Mesenchymal stem cell (in vitro differentiated cells and primary cell): Measurements from ENCODE around the gene WWOX.

Experiments
- DNase-seq: peaks from one replicate; pipeline ENCODE4 v3.0.0-alpha.2; 2013
- H2AFZ ChIP-seq: one replicate; pipeline ENCODE4 v1.6.1; 2013; ENCODE audit warnings: low read depth, mild to moderate bottlenecking, control low read depth, inconsistent platforms, low read length, moderate library complexity
- H2AK5ac ChIP-seq: 2 replicates; pipeline ENCODE4 v1.6.1; 2013; ENCODE audit warnings: low read length, moderate library complexity, mild to moderate bottlenecking, inconsistent platforms; ENCODE audit not compliant: severe bottlenecking
- H2BK120ac ChIP-seq: one replicate; pipeline ENCODE4 v1.6.1; 2013; ENCODE audit warnings: low read depth, mild to moderate bottlenecking, inconsistent platforms, low read length, moderate library complexity
- H2BK12ac ChIP-seq, 2 experiments: one replicate each; pipeline ENCODE4 v1.6.1; 2013; ENCODE audit warnings: inconsistent platforms in 2 of 2, low read length in 2 of 2, mild to moderate bottlenecking in 2 of 2, moderate library complexity in 2 of 2, control low read depth in 1 of 2
- H2BK15ac ChIP-seq: one replicate; pipeline ENCODE4 v1.6.1; 2013; ENCODE audit warnings: mild to moderate bottlenecking, low read depth, inconsistent platforms; ENCODE audit not compliant: poor library complexity, severe bottlenecking
- H2BK5ac ChIP-seq: 2 replicates; pipeline ENCODE4 v1.6.1; 2013; ENCODE audit warnings: low read depth, mild to moderate bottlenecking, low read length, control low read depth, inconsistent platforms; ENCODE audit not compliant: poor library complexity, severe bottlenecking
- H3K14ac ChIP-seq, 2 experiments: one replicate each; pipeline ENCODE4 v1.6.1; 2013; ENCODE audit warnings: inconsistent platforms in 2 of 2, low read length in 2 of 2, control low read depth in 1 of 2, mild to moderate bottlenecking in 1 of 2, moderate library complexity in 1 of 2
- H3K18ac ChIP-seq, 2 experiments: one replicate each; pipeline ENCODE4 v1.6.1; 2013; ENCODE audit warnings: inconsistent platforms in 2 of 2, low read length in 2 of 2, control low read depth in 1 of 2, low read depth in 1 of 2, mild to moderate bottlenecking in 1 of 2
- H3K23ac ChIP-seq, 2 experiments: one replicate each; pipeline ENCODE4 v1.6.1; 2013; ENCODE audit warnings: inconsistent platforms in 2 of 2, low read length in 2 of 2, mild to moderate bottlenecking in 2 of 2, moderate library complexity in 2 of 2, control low read depth in 1 of 2
- H3K27ac ChIP-seq: 2 replicates; pipeline ENCODE4 v1.5.1; 2013; ENCODE audit warnings: mild to moderate bottlenecking, moderate library complexity, low read length, control low read depth, inconsistent platforms; ENCODE audit not compliant: poor library complexity, severe bottlenecking
- H3K27me3 ChIP-seq, 2 experiments: 2 replicates each; pipeline versions ENCODE4 v1.6.1 to v1.7.0; 2013; ENCODE audit warnings: low read length in 2 of 2, mild to moderate bottlenecking in 2 of 2, moderate library complexity in 2 of 2, control low read depth in 1 of 2, inconsistent platforms in 1 of 2; ENCODE audit not compliant: control insufficient read depth in 1 of 2, insufficient read depth in 1 of 2
- H3K36me3 ChIP-seq, 2 experiments: 2 replicates each; pipeline versions ENCODE4 v1.6.1 to v1.7.0; 2013; ENCODE audit warnings: low read length in 2 of 2, control low read depth in 1 of 2, inconsistent platforms in 1 of 2, low read depth in 1 of 2, mild to moderate bottlenecking in 1 of 2; ENCODE audit not compliant: insufficient read depth in 2 of 2, control insufficient read depth in 1 of 2
- H3K4ac ChIP-seq, 2 experiments: one replicate each; pipeline ENCODE4 v1.6.1; 2013; ENCODE audit warnings: inconsistent platforms in 2 of 2, low read length in 2 of 2, mild to moderate bottlenecking in 2 of 2, moderate library complexity in 2 of 2, control low read depth in 1 of 2, low read depth in 1 of 2
- H3K4me1 ChIP-seq: 2 replicates; pipeline ENCODE4 v1.6.1; 2013; ENCODE audit warnings: low read depth, low read length, control low read depth; ENCODE audit not compliant: control insufficient read depth, insufficient read depth
- H3K4me2 ChIP-seq: 2 replicates; pipeline ENCODE4 v1.6.1; 2013; ENCODE audit warnings: low read length, mild to moderate bottlenecking, inconsistent platforms; ENCODE audit not compliant: poor library complexity, severe bottlenecking
- H3K4me3 ChIP-seq, 2 experiments: 2 replicates each; pipeline versions ENCODE4 v1.5.1 to v1.7.0; 2013; ENCODE audit warnings: low read length in 2 of 2, mild to moderate bottlenecking in 2 of 2, control low read depth in 1 of 2, low read depth in 1 of 2; ENCODE audit not compliant: insufficient read depth in 1 of 2
- H3K79me1 ChIP-seq: replicated peaks from 2 replicates; pipeline ENCODE4 v1.6.1; 2013; ENCODE audit warnings: mild to moderate bottlenecking, control low read depth, low read length, inconsistent platforms; ENCODE audit not compliant: poor library complexity, severe bottlenecking
- H3K9ac ChIP-seq: 2 replicates; pipeline ENCODE4 v1.7.0; 2013; ENCODE audit warnings: mild to moderate bottlenecking, low read length, moderate library complexity
- H3K9me3 ChIP-seq: 2 replicates; pipeline ENCODE4 v1.7.0; 2013; ENCODE audit warnings: mild to moderate bottlenecking, low read length; ENCODE audit not compliant: control insufficient read depth
- H4K8ac ChIP-seq: one replicate; pipeline ENCODE4 v1.6.1; 2013; ENCODE audit warnings: inconsistent platforms, mild to moderate bottlenecking, low read length, moderate library complexity
- H4K91ac ChIP-seq: one replicate; pipeline ENCODE4 v1.6.1; 2013; ENCODE audit warnings: mild to moderate bottlenecking, low read length, inconsistent platforms
- WGBS: methylation state at CpG from one replicate; pipeline ENCODE4 v1.1.7; 2013; ENCODE audit warnings: mixed read lengths; 5-methylcytosine and 5-hydroxymethylcytosine counted together

The WWOX gene

DNA sequence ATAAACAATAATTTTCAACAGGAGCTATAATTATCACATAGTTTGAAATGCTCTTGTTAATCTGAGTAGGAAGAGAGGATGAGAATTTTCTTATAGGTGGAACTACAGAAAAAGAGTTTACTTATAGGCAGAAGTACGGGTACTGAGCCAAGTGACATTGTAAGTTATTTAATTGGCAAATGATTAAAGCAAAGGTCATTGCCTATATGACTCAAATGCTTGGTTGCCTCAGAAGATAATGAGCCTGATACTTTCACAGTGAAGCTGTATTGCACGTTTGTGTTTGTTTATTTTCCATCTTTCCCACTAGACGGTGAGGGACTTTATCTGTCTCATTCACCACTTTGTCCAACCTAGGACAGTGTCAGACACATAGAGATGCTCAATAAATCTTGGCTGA, 751.8 kb downstream of the WWOX start:
- Histone ChIP-seq H3K23ac (no peak overlapping the region), H3K18ac (no peak overlapping the region), H2BK12ac (no peak overlapping the region), H3K27me3 (no peaks in the 10 kb centered on the region), H3K4me3 (no peak overlapping the region), H2BK120ac (no peak overlapping the region), H3K9ac (no peak overlapping the region), H2AK5ac (no peak overlapping the region), H2BK15ac (no peak overlapping the region), H4K8ac (no peak overlapping the region), H3K36me3 (no peaks in the 10 kb centered on the region), H3K27ac (no peak overlapping the region), H3K79me1 (no peaks in the 10 kb centered on the region), H4K91ac (no peak overlapping the region), H3K4ac (no peak overlapping the region), H3K14ac (no peak overlapping the region), H3K9me3 (no peaks in the 10 kb centered on the region), H2BK5ac (no peak overlapping the region), H3K4me1 (no peaks in the 10 kb centered on the region), H2AFZ (no peak overlapping the region), H3K4me2 (no peak overlapping the region)
- WGBS, result 38% methylated on average over 3 of the region's 3 CpGs
- DNase-seq, result no peak

- no peak overlapping the region for H3K9ac ChIP-seq
- no peaks in the 10 kb centered on the region for H3K9me3 ChIP-seq
- no peak overlapping the region for H4K91ac ChIP-seq
- no peaks in the 10 kb centered on the region for H3K27me3 ChIP-seq
- no peak overlapping the region for H2AFZ ChIP-seq
- no peak overlapping the region for H2BK120ac ChIP-seq
- H2BK12ac ChIP-seq, result no peak overlapping the region
- H2BK15ac ChIP-seq, result no peak overlapping the region
- no peaks in the 10 kb centered on the region for H3K79me1 ChIP-seq
- no peak overlapping the region for H2BK5ac ChIP-seq
- H3K4me1 ChIP-seq, result no peaks in the 10 kb centered on the region
- peak overlapping the region in 1 of 2 experiments; percentile 9 for H3K18ac ChIP-seq
- H3K4ac ChIP-seq, result no peak overlapping the region
- no peak overlapping the region for H2AK5ac ChIP-seq
- 93% methylated on average over 4 of the region's 4 CpGs for WGBS
- H4K8ac ChIP-seq, result no peak overlapping the region
- no peak overlapping the region for H3K14ac ChIP-seq
- H3K4me2 ChIP-seq, result no peak overlapping the region
- no peak overlapping the region for H3K4me3 ChIP-seq
- no peak overlapping the region for H3K27ac ChIP-seq
- no peaks in the 10 kb centered on the region for H3K36me3 ChIP-seq
- H3K23ac ChIP-seq, result no peak overlapping the region
- DNase-seq, result no peak
Measured at GRCh38 chr16:78852081-78852635, 752.7 kb downstream of the WWOX start.

DNA sequence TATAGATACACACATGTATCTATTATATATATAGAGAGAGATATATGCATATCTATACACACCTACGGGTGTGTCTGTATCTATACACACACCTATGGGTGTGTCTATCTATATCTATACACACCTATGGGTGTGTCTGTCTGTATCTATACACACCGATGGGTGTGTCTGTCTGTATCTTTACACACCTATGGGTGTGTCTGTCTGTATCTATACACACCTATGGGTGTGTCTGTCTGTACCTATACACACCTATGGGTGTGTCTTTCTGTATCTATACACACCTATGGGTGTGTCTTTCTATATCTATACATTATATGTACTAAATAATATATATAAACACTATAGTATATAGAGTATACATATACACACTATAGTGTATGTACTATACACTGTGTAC, 762.6 kb downstream of the WWOX start:
- Histone ChIP-seq H3K9ac (no peak overlapping the region), H3K23ac (no peak overlapping the region), H3K27me3 (no peaks in the 10 kb centered on the region), H2AK5ac (no peak overlapping the region), H3K27ac (no peak overlapping the region), H2BK120ac (no peak overlapping the region), H3K4me2 (no peak overlapping the region), H2AFZ (no peak overlapping the region), H4K8ac (no peak overlapping the region), H2BK15ac (no peak overlapping the region), H3K36me3 (no peaks in the 10 kb centered on the region), H3K4me3 (no peak overlapping the region), H3K79me1 (no peaks in the 10 kb centered on the region), H3K18ac (no peak overlapping the region), H3K4me1 (no peaks in the 10 kb centered on the region), H2BK12ac (no peak overlapping the region), H2BK5ac (no peak overlapping the region), H3K9me3 (no peaks in the 10 kb centered on the region), H3K14ac (no peak overlapping the region), H3K4ac (no peak overlapping the region), H4K91ac (no peak overlapping the region)
- WGBS, result no CpG with 5 or more reads among the region's 2 CpGs
- DNase-seq, result no peak

DNA sequence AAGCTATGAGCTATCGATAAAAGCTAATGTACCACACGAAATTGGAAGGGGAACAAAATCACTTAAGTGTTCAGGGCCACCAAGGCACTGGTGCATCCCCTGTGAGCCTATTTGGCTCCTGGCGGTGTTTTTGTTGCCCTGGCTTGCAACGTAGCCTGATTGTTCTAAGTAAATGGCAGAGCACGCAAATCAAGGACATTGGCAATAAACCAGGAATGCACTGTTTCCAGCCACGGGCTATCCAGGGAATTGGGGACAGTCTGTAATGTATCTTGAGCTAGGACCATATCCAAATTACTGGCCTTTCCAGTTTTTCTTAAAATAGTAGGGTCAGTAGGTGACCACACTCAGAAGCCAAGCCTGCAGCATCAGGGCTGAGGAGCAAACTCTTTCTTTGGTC, 767.1 kb downstream of the WWOX start:
- no peak overlapping the region for H3K4me3 ChIP-seq
- no peak overlapping the region for H3K23ac ChIP-seq
- H3K9me3 ChIP-seq, result no peaks in the 10 kb centered on the region
- no peak overlapping the region for H2AK5ac ChIP-seq
- no peak overlapping the region for H2BK12ac ChIP-seq
- no peaks in the 10 kb centered on the region for H3K27me3 ChIP-seq
- no peak overlapping the region for H2BK15ac ChIP-seq
- H4K8ac ChIP-seq, result no peak overlapping the region
- 75% methylated on average over 6 of the region's 6 CpGs for WGBS
- H3K9ac ChIP-seq, result no peak overlapping the region
- no peaks in the 10 kb centered on the region for H3K36me3 ChIP-seq
- no peak overlapping the region for H3K27ac ChIP-seq
- no peaks in the 10 kb centered on the region for H3K4me1 ChIP-seq
- no peak overlapping the region for H3K18ac ChIP-seq
- H3K4ac ChIP-seq, result no peak overlapping the region
- H2BK5ac ChIP-seq, result no peak overlapping the region
- no peak overlapping the region for H2BK120ac ChIP-seq
- H3K79me1 ChIP-seq, result no peaks in the 10 kb centered on the region
- H4K91ac ChIP-seq, result no peak overlapping the region
- H2AFZ ChIP-seq, result no peak overlapping the region
- H3K4me2 ChIP-seq, result no peak overlapping the region
- no peak for DNase-seq
- H3K14ac ChIP-seq, result no peak overlapping the region
